Fibroblast of skin of back (primary cell): ENCODE results near the gene DPAGT1.
"Not testable (repeated sequence)": the region's sequence is repeated elsewhere in the genome, so short reads cannot be mapped to it uniquely, and the experiment has no call there.

Source experiments
- DNase-seq: peaks from one replicate; pipeline ENCODE4 v3.0.0-alpha.2; 2013

Gene DPAGT1

DNA sequence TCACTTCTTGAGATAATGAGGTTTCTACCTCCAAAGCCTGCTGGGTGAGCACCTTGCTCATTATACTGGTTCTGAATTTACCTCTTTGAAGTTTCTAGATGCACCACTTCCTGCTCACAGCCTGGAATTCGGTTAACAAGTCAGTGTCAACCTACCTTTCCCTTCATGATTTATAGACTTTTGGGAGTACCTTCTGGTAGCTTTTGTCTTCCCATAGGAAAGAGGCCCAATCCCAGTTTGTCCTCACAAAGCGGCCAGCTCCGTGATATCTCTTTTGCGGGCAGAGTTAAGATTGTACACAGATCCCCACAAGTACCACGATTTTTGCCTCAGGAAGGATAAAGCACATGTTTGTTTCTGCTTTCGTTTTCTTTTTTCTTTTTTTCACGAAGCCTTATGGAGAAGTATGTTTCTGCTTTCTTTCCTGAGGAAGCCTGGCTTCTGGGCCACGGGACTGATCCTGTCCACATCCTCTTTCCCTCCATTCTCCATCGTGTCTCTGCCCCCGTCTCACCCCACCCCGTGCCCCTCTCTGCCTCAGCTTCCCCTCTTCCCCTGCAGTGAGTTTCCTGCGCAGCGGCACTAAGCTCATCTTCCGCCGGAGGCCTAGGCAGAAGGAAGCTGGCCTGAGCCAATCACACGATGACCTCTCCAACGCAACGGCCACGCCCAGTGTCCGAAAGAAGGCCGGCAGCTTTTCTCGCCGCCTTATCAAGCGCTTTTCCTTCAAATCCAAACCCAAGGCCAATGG, 14.0 kb upstream of the DPAGT1 start:
- no peak for DNase-seq

DNA sequence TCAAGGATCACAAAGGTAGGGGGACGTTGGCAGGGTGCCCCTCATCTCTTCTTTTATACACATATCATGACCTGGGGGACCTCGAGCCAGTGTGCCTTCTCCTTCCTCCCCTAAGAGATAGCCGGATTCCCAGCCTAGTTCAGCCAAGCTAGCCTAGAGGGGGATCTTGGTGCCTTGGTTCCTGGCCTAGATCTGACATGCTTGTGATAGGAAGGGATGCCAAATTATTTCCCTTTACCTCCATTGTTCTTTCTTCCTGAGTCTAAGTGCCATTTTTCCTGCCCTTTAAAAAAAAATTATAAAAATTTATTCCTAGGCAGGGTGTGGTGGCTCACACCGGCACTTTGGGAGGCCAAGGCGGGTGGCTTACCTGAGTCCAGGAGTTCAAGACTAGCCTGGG, 12.7 kb upstream of the DPAGT1 start:
- DNase-seq, result no peak

DNA sequence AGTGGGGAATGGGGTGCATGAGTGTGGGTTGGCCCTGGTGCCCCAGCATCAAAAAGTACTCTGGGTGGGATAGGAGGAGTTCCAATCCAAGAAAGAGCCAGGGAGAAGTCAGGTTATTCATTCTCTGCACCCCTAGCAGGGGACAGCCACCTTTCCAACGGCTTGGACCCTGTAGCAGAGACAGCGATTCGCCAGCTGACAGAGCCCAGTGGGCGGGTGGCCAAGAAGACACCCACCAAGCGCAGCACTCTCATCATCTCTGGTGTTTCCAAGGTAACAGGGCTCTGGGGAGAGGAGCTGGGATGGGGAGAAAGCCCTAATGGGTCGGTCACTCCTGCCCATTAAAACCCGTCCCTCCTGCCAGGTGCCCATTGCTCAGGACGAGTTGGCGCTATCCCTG, 12.1 kb upstream of the DPAGT1 start:
- no peak for DNase-seq

DNA sequence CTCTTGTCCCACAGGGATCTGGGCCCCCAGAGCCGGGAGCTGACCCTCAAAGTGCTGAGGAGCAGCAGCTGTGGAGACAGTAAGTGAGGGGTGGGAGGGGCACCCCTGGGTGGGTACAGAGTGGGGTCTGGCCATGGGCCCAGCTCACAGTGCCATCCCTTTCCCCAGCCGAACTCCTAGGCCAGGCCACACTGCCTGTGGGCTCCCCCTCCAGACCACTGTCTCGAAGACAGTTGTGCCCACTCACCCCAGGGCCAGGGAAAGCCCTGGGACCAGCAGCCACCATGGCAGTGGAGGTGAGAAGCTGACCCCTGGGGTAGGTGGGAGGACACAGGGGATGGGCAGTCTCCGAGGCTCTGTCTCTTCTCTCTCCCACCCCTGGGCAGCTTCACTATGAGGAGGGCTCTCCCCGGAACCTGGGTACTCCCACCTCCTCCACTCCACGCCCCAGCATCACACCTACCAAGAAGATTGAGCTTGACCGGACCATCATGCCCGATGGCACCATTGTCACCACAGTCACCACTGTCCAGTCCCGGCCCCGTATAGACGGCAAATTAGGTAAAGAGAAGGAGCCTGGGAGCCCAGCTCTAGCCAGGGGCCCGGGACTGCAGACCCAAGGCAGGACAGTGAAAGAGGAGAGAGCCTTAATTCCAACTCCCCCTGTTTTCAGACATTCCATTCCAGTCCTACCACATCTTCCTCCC, 10.8 kb upstream of the DPAGT1 start:
- no peak for DNase-seq

DNA sequence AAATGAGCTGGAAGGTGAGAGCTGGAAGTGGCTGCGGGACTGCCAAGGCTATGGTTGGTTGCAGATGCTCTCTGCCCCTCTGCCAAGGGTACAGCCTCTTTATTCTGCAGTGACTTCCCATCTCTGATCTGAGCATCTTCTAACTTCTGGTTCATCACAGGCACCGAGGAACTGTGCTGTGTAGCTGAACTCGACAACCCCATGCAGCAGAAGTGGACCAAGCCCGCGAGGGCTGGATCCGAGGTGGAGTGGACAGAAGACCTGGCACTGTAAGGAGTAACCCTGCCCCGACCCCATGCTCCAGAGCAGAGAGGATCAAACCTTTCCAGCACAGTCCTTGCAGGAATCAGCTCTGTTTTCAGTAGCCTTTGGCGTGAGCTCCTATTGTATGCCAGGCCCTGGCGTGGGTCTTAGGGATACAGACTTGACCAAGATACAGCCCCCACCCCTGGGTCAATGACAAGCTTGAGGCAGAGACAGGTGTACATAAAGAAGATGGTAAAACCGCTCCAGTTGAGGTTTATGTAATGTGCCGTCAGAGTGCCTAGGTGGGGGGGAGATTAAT, 9.8 kb upstream of the DPAGT1 start:
- DNase-seq, result no peak

DNA sequence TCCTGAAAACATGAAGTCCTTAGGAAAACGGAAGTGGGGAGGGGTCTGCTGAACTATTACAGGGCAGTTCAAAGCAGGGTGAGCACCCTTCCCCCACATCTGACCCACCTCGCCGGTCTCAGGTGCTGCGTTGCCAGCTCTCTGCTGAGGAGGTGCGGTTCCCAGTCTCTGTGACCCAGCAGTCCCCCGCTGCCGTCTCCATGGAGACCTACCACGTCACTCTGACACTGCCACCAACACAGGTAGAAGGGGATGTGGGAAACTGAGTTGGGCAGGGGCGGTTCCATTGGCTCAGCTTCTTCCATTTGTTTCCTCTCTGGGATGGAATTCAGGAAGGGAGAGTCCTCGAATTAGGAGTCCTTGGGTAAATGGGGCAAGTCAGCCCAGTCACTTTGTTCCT, 8.8 kb upstream of the DPAGT1 start:
- no peak for DNase-seq

DNA sequence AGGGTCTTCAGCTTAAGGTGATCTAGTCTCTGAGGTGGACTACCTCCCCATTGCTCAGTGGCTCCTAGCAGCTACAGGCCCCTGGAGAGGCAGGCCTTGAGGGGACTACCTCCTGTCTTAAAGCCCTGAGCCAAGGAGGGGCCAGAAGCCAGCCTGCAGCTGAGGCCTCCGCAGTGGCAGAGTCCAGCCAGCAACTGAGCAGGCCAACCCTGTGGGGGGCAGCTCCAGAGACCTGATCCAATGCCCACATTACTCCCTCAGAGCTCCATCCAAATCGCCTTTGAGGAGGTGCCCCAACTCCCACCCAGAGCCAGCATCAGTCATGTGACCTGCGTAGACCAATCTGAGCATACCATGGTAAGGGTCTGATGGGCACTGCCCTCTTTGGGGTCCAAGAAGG, 8.2 kb upstream of the DPAGT1 start:
- no peak for DNase-seq

DNA sequence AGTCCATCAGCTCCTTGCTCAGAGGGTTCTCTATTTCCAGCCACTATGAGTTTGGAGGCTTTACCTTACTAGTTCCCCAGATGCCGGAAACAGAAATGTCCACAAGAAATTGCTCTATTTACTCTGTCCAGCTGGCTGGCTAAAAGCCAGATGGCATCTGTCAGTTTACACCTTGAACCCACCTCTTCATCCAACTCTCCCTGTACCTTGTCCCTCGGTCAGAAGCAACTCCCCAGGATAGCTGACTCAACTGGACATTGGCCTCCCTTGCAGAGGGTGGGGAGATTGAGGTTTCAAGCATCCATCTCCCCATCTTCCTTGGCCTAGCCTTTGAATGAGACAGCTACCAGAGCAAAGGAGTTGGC, 7.2 kb upstream of the DPAGT1 start:
- no peak for DNase-seq

DNA sequence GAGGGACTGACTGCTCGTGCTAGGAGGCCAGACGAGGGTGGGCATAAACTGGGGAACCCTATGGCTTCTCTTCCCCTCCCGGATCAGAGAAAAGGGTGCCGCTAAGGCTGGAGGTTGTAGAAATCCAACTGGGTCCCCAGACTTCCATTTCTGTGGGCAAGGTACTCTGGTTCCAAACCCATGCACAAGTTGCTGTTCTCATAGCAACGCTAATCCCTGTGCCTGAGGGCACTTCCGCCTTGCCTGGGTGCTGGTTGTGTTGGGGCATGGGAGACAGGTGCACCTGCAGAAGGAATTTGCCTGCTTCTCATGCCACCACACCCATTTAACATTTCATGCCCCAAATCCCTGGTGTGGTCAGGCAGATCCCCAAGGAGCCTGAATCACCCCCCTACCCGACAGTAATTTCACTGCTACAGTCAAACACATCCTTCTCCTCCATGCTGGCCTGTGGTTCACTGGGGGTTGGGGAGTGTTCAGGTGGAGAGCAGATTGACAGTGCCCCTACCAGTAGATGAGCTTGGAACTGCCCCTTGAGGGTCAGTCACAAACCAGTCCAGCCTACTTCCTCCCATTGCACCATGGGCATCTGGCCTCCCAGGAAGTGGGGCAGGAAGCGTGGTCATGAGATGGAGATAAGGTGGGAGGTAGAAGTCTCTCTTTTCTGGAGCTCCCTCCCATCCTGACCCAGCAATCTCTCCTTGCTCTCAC, 6.6 kb upstream of the DPAGT1 start:
- peak; percentile 13 for DNase-seq

DNA sequence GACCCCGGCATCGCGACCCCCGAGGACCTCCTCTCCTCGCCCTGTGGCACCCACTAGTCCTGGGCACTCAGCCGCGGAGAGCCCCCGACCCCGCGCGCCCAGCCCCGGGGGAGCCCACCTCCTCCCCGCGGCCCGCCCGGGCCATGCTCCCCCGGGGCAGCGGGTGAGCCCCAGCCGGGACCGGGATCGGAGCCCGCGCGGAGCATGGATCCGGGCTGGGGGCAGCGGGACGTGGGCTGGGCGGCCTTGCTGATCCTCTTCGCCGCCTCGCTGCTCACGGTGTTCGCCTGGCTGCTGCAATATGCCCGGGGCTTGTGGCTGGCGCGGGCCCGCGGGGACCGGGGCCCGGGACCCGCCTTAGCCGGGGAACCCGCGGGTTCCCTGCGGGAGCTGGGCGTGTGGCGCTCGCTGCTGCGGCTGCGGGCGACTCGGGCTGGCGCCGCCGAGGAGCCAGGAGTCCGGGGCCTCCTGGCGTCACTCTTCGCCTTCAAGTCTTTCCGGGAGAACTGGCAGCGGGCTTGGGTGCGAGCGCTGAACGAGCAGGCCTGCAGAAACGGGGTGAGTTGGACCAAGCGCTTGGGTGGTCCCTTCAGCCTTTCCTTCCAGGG, 6.0 kb upstream of the DPAGT1 start:
- DNase-seq, result peak; percentile 7

DNA sequence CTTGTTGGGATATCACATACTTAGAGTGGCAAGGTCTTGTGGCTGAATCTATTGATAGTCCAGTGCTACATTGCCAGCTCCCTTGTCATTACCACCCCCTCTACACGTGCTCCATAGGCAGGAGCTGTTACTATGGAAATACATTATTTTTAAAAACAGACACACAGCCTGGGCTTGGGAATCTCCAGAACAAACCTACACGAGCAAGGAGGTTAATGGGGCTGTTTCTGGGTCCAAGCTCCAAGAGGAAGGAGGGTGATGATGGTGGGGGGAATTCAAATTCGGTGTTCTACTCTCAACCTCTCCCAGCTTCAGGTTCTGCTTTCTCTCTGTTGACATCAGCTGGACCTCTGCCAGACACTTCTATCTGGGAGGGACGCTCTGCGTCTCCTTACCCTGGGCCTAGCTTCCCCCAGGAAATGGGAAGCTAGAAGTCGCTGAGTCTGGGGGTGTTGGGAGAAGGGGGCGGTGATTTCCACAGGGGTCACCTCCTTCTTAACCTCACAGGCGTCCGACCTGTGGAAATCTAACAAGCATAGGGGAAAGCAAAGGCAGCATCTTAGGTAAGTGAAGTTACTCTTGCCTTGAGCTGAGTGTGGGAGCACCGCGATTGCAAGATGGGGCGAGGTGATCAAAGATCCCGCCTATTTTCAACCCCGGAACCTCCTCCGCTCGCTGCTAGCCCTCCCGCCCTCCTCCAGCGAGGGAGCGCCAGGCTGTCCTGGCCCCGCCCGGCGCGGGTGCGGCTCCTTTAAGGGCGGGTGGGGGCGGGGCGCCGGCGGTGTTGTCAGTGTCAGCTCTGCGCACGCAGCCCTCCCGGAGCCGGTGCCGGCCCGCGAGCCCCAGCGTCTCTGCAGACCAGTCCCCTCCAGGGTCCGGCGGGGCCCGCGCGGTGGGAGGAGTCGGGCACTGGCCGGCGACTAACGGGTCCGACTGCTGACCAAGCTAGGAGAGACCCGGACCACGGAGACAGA, 5.2 kb upstream of the DPAGT1 start, which contains the start of gene C2CD2L:
C2CD2L (plus strand) TSS at position 781 of the 974 bp plus-strand sequence. CDS start 398 bp downstream, outside the sequence.
- DNase-seq, result peak; percentile 90

DNA sequence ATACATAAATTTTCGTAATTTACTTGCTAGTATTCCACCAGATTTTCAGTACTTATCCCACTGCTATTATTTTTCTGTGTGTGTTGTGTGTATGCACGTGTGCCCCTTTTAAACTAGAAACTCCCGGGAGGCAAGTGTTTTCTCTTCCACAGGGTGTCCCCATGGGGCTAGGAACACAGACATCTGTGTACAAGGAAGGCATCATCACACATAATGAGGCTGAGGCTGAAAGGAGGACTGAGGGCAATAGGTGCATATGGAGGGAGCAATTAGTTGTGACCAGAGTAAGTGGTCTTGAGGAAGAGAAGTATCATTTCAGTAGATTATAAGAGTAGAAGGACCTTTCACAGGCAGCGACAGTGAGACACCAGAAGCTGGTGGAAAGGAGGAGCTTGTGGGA, 2.1 kb upstream of the DPAGT1 start:
- no peak for DNase-seq

DNA sequence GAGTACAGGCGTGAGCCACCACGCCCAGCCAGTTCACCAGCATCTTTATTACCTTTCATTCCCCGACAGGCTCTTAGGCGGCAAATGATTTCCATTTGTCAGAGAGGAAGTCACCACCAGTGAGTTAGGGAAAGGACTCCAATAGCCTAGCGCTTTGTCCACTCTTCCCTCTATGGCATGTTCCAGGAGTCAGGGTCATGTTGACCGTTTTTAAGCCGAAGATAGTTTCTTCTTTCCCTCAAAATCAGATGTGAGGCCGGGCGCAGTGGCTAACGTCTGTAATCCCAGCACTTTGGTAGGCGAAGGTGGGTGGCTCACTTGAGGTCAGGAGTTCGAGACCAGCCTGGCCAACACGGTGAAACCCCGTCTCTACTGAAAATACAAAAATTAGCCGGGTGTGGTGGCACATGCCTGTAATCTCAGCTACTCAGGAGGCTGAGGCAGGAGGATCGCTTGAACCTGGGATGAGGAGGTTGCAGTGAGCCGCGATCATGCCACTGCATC, 1.6 kb upstream of the DPAGT1 start:
- DNase-seq, result not testable (repeated sequence)

DNA sequence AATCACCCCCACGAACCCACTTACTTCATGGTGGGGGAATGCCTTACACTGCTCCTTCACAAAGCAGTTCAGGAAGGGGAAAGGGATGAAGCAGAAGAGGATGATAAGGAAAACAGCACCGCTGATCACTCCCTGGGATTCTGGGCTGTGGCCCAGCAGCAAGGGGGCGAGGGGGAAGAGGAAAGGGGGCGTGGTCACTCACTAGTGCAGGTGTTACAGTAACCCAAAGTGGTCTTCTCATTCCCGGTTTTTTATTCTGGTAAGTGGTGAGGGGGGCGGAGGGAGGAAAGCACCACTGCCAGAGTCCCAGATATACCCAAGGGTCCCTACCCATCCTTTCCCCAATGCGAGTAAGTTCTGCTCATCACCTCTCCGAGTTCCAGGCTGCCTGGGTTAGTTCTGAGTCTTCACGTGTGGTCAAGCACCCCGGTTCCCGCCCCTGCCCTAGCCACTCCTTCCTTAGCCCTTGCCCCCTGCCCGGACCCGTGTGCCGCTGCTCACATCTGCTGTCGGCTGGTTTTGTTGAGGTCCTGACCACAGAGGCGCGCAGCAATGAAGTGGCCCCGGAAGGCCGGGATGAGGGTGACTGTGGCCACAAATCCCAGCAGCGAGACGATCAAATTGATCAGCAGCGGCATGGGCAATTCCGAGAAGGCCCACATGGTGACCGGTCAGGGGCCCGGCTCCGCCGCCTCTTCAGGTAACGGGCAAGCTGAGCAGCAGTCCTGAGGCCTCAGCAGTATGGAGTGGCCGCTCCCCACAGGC, 477 bp downstream of the DPAGT1 start:
- DNase-seq, result no peak

DNA sequence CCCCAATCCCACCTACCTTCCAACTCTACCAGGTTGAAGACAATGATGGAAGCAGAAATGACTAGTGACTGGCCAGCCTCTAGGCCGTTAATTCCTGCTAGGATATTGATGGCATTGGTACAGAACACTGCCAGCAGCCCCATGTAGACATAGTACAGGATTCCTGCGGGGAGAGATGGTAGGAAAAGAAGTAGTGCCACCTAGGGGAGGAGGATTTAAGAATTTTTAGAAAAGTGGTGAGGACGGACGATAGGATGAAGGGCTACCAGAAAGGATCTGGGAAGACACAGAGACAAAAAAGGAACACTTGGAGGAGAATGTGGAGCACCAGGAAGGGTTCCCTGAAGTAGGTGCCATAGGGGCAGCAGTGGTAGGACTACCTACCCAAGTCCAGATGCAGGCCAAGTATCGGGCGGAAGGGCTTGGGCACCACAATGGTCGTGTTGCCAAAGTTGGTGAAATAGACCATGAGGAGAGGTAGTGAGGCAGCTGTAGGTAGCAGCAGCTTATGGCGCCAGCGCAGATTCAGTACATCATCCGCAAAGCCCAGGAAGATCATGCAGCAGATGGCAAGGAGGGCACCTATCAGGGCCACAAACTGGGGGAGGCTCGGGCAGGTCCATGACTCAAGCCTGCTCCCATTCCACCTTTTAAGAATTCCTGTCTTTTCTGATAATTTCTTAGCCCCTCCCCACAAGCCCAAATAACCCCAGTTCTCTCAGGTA, 1.2 kb downstream of the DPAGT1 start:
- DNase-seq, result peak; percentile 57

DNA sequence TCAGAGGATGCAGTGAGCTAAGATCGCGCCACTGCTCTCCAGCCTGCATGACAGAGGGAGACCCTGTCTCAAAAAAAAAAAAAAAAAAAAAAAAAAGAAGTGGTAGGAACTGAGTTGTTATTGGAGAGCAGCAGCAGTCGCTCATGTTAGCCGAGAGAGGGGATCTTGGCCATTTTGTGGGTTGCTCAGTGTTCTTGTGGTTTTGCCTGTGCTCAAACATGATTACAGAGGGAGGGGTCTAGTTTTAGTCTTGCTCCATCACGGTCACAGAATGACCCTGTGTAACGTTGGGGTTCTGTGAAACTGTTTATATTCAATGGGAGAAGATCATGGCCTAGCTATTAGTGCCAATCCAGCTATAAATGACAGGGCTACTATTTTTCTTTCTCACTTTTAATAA, 1.9 kb downstream of the DPAGT1 start:
- no peak for DNase-seq

DNA sequence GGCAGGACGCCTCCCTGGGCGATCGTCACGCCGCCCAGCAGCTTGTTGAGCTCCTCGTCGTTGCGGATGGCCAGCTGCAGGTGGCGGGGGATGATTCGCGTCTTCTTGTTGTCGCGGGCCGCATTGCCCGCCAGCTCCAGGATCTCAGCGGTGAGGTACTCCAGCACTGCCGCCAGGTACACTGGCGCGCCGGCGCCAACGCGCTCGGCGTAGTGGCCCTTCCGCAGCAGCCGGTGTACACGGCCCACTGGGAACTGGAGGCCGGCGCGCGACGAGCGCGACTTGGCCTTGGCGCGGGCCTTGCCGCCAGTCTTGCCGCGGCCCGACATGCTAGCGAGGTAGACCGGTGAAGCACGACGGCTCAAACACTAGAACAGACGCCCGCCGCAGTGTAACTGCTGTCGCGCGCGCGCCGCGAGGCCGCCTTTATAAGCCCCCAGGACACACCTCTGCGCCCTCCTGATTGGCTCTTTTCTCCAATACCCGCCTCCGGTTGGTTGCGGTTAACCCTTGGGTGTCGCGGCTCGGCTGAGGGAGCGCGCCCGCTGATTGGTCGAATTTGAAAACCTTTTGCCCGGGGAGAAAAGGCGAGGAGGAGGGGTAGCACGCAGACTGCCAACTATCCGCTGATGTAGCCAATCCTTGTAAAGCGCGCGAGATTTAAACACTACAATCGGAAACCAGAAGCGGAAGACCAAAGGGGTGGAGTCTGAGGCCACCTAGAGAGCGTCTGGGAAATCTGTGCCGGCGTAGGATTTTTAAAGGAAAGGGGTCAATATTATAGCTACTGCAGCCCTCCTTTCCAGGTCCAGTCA, 6.4 kb downstream of the DPAGT1 start:
- peak; percentile 100 for DNase-seq

DNA sequence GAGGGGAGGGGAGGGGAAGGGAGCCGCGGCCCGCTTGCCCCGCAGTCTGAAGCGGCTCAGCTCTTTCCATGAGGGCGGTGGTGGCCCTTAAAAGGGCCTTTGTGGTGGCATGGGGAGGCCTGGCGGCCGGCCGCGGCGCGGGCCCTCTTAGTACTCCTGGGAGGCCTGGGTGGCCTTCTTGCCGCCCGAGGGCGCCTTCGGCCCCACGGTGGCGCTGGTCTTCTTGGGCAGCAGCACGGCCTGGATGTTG, 6.9 kb downstream of the DPAGT1 start:
- peak; percentile 85 for DNase-seq
